SIG-M5 treated with dmso at 0.1 percent for 504 hours (cell line): ENCODE data around the gene FXYD4.
"Not testable (repeated sequence)": the region's sequence is repeated elsewhere in the genome, so short reads cannot be mapped to it uniquely, and the experiment has no call there.

Experiments
- DNase-seq: peaks from one replicate; lab custom pipeline; 2025; ENCODE audit not compliant: unreplicated experiment; lab: John Stamatoyannopoulos, UW

FXYD4 gene

DNA sequence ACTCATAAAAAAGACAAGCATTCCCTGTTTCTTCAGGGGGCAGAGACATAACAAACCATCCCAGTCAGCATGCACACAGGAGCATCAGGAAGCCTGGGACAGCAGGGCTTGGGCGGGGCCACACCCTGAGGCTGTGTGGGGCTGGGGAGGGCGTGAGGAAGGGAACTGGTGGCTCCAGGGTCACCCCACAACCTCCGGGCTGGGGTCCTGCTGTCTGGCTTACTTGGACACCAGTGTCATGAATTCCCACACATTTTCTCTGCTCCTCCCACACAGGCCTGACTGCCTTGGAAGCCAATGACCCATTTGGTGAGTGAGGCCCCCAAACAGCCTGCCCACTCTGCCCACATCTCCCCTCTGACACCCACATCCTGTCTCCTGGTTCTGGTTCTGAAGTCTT is 2.8 kb downstream of the FXYD4 start:
- DNase-seq, result no peak

DNA sequence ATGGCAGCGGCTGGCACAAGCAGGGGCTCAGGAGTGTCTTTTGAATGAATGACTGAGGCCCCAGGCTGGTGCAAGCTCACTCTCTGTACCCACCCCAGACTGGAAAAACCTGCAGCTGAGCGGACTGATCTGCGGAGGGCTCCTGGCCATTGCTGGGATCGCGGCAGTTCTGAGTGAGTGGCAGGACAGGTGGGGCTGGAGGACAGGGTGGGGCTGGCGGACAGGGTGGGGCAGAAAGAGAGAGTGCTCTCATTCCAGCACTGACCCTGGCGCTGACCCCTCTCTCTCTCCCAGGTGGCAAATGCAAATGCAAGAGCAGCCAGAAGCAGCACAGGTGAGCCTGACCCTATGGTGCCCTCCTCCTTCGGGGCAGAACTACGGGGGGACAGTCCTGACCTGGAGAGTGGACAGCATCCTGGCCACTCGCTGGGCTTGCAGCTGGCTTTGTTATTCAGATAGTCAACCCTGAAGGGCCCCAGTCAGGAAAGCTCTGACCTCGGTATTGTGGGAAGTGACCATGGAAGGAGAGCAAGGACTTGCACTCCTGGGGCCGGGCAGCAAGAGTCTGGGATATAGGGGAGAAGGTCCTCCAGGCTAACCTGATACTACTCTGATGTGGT is 4.1 kb downstream of the FXYD4 start:
- no peak for DNase-seq

DNA sequence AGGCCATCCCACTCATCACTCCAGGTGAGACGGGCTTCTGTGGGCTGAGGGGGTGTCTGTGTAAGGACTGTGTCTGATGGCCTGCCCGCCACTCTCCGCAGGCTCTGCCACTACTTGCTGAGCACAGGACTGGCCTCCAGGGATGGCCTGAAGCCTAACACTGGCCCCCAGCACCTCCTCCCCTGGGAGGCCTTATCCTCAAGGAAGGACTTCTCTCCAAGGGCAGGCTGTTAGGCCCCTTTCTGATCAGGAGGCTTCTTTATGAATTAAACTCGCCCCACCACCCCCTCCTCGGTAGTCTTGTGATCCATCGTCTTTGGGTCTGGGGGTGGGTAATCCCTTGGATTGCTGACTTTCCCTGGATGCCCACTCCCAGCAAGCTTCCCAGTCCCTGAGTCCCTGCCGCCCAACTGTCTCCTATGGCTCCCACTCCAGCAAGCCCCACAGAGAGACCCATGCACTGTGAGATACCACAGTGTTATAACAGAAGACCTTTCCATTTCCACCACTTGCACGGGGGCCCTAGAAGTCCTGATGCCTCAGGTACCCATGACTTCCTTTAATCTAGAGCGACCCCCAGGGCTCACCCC is 4.7 kb downstream of the FXYD4 start:
- DNase-seq, result no peak

DNA sequence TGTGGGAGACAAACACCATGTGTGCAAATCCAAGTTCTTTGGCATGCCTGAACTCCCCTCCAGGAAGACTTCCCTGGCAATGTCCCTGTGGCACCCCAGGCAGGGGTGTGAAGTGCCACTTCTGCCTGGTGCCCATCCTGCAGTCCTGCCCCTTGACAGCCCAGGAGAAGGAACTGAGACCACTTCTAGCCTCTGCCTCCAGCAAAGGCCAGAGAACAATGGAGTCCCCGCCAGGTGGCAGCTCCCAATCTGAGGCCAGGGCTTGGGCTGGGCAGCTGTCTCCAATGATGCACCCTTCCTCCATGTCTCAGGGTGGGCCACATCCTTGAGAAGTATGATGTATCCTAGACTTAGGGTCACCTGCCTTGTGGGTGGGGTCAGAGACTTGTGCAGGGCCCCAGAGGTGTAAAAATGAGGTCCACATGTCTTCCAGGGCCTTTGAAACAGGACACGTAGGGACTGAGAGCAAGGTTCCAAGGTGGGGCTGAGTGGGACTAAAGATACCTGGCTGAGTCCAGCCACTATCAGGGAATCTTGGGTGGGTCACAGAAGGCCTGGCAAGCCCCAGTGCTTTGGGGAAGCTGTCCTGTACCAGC is 5.5 kb downstream of the FXYD4 start:
- DNase-seq, result no peak

DNA sequence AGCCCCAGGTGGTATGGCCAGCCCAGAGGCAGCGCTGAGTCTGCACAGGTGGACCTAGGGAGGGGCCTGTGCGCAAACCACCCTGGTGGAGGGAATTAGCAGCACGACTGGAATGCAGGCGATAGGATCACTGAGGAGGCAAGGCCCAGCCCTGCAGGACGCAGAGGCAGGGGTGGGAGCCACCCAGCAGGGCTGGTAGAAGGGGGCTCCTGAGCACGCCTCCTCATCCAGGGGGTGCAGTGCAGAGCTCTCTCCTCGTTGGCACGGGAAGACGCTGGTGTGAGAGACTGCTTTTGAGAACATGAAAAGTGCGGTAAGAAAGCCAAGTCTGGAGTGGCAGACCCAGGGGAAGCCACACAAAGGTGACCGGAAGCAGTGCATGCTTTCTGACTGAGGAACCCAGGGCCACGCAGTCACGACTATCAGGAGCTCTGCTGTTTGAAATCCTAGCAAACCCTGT is 6.0 kb downstream of the FXYD4 start:
- no peak for DNase-seq

DNA sequence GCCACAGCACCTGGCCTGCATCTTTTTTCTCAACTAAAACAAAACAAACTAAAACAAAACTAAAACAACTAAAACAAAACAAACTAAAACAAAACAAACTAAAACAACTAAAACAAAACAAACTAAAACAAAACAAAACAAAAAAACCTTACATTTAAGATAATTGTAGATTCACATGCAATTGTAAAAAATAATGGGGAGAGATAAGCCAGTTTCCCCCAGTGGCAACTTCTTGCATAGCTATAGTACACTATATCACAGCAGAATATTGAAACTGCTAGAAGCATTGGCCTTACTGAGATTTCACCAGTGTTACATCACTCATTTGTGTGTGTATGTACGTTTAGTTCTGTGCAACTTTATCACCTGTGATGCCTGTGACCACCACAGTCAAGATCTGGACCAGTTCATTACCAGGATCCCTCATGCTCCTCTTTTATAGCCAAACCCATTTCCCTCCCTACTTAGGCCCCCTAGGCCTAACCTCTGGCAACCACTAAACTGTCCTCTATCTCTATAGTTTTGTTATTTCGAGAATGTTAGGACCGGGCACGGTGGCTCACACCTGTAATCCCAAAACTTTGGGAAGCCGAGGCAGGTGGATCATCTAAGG is 9.3 kb downstream of the FXYD4 start:
- DNase-seq, result no peak

DNA sequence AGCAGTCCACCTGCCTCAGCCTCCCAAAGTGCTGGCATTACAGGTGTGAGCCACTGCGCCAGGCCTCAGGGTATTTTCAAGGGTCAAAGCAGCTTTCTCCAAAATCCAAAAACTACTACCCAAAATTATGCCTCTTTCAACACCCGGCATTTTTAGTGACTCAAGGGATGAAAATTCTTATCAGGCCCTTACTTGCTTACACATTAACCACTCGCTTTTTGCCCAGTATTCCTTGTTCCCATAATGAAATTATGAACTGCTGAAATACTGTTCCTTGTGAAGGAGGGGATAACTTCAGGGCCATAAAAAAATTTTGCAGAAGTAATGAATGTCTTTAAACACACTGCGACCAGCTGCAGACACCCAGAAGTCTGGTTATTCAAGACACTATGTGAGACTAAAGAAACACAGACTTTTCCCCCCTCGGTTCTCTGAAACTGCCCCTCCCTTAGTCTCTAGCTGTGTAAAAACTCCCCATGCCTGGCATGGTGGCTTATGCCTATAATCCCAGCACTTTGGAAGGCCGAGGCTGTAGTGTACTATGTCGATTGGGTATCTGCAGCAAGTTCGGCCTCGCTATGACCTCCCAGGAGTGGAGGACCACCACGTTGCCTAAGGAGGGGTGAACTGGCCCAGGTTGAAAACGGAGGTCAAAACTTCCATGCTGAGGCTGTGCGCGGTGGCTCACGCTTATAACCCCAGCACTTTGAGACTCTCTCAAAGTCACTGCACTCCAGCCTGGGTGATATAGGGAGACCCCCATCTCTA is 12.0 kb downstream of the FXYD4 start:
- DNase-seq, result no peak

DNA sequence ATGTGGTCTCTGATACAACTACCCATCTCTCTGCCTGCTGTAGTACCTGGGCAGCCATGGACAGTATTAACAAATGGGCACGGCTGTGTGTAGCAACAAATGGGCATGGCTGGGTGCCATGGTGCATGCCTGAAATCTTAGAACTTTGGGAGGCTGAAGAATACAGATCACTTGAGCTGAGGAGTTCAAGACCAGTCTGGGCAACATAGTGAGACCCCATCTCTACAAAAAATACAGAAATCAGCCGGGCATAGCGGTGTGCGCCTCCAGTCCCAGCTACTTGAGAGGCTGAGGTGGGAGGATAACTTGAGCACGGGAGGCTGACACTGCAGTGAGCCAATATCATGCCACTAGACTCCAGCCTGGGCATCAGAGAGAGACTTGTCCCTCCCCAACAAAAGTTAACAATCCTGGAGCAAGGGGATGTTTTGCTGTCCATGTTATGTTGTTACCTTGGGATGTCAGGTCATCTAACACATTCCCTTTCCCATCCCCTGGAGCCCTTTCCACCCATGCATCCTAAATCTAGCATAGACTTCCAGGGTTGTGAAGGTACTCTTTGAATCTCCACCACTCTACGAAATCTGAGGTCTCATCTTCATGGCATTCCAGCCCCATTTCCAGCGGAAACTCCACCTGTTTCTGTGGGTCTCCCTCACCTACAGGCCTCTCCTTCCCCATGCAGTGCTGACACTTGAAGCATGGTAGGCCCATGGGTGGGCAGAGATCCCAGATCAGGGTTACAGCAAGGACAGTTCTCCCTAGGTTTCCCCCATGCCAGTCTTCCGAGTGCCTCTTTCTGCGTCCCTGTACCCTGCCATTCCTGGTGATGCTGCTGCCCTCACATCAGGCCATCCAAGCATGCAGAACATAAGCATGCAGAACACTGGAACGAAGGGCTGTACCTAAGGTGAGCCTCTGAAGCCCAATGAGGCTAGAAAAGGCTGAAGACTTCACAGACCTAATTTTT is 13.1 kb downstream of the FXYD4 start:
- no peak for DNase-seq

DNA sequence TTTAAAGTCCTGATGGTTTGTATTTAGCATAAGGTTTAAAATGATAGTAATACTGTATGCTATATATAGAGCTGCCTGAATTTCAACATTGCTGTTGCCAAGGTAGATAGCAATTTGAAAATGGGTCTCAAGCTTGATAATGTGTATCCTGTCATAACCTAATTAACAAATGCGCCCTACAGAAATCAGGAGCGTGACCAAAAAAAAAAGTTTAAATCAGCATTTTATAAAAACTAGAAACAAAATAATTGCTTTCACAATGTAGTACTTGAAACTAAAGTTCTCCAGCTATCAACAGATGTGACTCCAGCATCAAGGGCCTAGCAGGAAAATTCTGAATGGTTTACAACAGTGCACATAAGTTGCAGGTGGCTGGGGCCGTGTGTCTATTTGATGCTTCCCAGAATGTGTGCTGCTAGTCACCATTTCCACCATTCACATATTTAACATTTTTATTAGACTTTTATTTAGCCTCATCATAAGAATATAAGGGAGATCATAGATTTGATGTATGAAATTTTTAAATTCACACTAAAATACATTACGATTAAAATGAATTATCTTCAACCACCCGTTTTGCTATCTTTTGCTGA is 14.1 kb downstream of the FXYD4 start:
- no peak for DNase-seq

DNA sequence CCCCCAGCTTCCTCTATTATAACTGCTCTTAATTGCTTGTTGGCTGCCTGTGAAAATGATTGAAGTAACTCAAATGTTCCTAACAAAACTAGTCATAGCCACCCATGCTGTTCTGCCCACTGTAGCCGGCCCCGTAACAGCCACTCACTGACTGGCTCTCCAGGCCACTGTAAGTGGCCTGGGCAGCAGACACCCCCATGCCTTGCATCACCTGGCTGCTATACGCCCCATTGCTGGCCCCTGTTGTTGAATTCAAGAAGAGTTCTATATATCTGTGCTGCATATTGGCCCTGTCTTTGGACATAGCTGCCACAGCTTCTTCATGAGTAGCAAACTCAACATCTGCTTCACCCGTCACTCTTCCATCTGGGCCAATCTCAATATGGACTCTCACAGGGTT is 15.1 kb downstream of the FXYD4 start:
- no peak for DNase-seq

DNA sequence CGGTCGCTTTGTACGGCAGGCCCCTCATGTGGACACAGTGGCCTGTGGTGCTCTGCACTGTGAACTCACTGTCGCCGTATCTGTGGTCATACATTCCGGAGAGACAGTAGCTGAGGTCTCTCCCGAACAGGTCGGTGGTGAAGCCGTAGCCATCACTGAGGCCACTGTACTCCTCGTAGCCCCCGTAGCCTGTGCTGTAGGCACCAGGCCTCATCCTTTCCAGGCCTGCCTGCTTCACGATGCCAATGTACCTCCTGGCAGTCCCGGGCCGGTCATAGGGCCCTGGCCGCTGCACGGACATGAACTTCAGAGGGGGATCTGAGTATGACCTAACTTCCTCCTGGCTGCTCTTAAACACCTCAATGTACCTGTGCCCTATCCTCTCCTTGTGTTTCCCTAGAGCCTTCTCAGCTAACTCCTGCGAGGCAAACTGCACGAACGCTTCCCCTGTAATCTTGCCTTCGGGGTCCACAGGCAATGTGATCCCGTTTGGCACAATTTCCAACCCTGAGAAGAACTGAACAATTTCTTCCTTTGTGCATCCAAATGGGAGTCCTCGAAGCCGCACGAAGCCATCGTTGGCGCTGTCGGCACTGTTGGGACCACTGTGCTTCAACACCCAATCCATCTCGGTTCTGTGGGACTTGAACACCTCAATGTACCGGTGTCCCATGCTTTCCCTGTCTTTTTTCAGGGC is 15.7 kb downstream of the FXYD4 start:
- DNase-seq, result no peak

DNA sequence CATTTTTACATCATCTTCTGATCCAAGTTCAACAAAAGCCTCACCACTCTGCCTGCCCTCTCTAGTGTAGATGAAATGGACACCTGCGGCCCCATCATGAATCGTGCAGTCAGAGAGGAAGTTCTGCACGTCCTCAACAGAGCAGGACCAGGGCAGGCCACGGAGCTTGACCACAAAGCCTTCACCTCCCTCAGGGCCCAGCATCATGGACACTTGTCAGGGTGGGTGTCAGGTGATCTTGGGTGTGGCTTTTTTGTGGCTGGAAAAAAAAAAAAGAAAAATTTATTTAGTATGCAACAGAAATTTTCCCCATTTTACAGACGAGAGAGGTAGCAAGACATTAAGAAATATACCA is 16.2 kb downstream of the FXYD4 start:
- DNase-seq, result no peak

DNA sequence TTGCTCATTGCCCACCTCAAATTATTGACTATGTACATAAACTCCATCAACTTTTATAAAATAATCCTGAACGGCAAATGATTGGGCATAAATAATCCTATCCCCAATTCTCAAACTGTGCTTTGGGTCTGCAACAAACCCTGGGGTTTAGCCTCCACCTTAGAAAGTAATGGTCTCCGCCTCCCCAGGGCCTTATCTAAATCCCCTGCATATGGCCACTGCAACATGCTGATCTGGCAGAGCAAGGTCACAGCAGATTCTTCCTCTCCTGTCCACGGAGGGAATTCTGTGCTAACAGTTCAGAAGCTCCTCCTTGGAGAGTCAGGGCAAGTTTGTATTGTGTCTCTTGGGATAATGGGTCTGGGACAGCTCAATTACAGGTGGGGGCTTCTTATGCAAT is 18.4 kb downstream of the FXYD4 start:
- DNase-seq, result no peak

DNA sequence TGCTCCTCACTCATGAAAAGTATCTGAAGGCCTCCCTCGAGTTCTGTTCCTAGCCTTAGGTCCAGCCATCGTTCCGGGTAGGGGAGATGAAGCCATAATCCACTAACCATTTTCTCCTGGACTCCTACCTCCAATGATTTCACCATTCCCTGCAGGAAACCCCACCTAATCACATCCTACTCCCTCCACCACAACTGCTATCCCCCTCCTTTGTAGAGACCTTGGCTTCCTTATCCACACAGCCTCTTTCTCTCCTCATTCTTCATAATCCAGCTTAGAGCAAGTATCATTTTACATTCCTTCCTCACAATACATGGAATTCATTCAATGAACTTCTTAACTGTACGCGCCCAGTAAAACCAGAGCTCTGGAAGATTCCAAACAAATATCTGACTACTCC is 18.9 kb downstream of the FXYD4 start:
- no peak for DNase-seq

DNA sequence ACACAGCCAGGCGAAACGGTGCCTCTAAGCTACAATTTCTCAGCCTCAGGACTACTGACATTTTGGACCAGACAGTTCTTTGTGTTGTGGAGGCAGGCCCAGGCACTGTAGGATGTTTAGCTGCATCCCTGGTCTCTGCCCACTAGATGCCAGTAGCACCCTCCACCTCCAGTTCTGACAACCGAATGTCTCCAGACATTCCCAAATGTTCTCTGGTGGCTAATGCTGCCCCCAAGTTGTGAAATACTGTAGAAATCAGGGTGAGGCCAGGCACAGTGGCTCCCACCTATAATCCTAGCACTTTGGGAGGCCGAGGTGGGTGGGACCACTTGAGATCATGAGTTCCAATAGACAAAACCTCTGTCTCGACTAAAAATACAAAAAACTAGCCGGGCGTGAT is 19.3 kb downstream of the FXYD4 start:
- peak; percentile 27 for DNase-seq

DNA sequence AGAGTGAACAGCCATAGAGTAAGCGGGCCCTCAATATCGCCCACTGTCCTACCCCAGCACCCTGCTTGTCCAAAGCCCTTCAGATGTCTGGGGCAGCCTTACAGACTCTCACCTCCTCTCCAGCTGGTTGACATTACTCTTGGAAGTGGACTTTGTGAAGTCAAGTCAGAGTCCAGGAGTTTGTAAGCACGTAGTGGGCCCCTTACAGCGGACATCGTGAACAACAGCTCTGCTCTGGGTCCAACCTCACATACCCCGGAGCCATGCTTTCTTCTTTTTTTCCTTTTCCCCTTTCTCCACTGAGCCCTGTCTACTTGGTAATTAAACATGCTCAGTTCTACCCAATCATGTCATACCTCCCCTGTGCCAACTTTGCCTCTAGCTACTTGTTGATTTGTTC is 20.1 kb downstream of the FXYD4 start:
- DNase-seq, result no peak

DNA sequence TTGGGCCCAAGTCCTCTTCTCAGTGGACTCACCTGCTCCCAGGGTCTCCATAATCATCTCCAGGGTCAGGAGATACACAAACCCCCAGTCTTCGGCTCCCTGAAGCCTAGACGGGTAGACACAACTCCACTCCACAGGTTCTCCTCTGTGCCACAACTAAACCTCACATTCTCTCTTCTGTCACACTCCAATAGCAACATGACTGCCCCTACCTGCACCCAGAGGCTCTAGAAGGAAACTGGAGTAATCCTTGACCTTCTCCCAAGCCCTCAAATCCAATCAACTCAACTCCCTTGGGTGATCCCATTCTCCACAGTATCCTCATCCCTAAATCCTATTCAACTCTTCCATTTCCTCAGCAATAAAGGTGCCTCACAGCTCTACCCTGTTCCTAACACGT is 21.3 kb downstream of the FXYD4 start:
- no peak for DNase-seq

DNA sequence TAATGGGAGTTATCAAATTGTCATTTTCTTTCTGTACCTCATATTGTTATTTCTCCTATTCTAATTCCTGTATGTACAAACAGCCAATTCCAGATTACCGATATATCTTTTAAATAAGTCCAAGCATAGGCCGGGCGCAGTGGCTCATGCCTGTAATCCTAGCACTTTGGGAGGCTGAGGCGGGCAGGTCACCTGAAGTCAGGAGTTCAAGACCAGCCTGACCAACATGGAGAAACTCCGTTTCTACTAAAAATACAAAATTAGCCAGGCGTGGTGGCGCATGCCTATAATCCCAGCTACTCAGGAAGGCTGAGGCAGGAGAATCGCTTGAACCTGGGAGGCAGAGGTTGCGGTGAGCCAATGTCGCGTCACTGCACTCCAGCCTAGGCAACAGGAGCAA is 21.8 kb downstream of the FXYD4 start:
- DNase-seq, result not testable (repeated sequence)

DNA sequence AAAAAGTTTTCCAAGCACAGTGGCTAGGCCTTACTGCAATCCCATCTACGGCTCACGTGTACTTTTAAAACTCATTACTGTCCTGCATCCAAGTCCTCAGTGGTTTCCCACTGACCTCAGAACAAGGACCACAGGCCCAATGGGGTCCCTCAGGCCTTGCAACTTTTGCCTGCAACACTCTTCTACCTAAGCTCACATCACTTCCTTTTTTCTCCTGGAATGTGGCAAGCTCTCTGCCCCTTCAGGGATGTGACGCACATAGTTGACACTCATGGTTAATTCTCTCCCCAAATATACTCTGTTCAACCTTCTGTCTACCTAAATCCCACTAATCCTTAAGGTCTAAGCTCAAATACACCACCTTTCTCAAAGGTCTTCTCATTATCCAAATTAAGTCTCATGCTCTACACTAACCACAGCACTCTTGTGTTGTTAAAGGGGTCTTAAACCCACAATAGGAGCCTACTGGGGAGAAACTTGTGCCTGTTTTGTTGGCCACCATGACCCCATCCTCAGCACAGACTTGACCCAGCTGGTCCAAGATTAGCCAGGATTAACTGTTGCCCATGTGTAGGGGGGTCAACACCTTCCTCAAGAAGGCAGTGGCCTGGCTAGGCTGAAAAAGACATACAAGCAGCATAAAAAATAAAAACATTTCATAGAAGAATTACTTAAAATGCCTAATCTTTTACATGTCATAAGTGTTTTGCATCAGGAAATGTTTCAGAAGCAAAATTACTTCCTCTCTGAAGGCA is 22.3 kb downstream of the FXYD4 start:
- peak; percentile 65 for DNase-seq
